Measurements from ENCODE around the gene DDX41.

DDX41 gene

DNA sequence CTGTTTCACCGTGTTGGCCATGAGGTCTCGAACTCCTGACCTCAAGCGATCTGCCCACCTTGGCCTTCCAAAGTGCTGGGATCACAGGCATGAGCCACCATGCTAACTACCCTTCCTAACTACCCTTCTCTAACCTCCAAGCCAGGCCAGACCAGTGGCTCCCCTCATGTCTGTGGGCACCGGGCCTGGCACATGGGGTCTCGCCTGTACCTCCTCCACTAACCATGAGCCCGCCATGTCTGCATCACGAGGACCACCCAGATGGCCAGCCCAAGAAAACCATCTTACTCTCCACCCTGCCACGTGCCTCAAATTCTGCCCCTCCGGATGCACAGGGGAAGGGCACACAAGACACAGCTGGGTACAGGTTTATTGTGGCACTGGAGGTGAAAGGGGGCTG lies 33.7 kb downstream of the DDX41 start:
- DNase-seq, result no peak

DNA sequence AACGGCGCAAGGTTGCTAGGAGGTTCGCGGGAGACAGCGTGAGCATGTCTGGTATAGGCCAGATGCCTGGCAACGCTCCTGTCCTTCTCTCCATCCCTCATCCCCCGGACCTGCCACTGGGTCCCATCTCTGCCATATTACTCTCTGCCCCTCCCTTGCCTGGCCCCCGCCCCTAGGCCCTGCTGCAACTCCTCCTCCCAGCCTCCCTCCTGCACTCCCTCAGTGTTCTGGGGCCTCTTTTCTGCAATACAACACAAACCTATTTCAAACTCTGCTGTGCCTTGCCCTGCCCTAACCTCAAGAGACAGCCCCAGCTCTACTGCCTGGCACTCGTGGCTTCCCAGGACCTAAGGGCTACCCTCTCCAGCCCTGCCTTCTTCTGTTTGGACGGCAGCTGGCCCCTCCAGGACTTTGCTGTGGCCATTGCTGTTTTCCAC lies 34.4 kb downstream of the DDX41 start:
- DNase-seq, result no peak

DNA sequence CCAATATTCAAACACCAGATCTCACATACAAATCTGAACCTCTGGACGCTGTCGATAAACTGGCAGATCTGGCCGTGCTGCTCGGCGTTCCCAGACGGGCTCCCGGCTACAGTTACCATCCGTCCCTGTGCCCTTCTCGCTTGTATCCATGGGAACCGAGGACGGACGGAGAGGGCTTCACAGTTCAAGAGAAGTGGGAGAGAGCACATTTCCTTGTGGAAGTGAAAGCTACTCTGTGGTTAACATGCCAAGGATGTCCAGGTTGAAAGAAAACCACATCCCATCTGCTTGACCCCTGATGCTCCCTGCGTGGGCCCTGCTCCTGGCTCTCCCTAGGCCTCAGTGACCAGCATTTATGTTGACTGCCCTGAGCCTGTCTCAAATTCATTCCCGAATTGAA lies 37.0 kb downstream of the DDX41 start:
- no peak for DNase-seq

DNA sequence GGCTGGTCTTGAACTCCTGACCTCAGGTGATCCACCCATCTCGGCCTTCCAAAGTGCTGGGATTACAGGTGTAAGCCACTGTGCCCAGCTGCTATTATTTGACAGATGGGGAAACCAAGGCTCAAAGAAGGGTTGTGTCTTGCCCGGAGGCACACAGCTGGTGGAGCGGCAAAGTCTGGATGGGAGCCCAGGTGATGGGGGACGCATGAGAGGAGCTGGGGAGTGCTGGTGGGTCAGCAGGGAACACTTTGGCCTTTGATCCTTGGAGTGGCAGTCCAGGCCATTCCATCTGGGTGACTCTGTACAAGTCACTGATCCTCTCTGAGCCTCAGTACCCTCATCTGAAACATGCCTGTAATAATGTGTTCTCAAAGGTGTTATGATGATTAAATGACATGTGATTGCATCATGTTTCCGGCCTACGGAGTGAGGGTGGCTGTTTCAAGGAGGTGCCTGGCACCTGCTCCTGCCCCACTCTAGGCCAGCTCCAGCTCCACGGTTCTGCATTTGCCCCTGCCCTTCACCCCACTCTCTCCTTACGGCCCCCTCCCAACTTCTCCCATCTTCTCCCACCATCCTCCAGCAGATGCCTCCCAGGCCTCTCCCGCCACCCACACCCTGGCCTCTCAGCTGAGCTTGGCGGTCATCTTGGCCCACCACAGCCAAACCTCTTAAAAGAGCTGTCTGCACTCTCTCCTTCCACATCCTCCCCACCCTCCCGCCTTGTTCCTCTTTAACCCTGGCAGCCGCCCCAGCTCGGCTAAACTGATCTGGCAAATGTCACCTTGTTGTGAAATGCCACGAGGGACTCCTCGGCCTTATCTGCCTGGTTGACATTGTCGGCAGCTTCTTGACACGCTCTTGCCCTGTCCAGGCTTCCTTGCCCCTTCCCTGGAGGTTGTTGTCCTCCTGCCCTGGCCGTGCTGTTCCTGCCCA lies 37.8 kb downstream of the DDX41 start:
- DNase-seq, result peak in 1 of 2 donors; percentile 59

DNA sequence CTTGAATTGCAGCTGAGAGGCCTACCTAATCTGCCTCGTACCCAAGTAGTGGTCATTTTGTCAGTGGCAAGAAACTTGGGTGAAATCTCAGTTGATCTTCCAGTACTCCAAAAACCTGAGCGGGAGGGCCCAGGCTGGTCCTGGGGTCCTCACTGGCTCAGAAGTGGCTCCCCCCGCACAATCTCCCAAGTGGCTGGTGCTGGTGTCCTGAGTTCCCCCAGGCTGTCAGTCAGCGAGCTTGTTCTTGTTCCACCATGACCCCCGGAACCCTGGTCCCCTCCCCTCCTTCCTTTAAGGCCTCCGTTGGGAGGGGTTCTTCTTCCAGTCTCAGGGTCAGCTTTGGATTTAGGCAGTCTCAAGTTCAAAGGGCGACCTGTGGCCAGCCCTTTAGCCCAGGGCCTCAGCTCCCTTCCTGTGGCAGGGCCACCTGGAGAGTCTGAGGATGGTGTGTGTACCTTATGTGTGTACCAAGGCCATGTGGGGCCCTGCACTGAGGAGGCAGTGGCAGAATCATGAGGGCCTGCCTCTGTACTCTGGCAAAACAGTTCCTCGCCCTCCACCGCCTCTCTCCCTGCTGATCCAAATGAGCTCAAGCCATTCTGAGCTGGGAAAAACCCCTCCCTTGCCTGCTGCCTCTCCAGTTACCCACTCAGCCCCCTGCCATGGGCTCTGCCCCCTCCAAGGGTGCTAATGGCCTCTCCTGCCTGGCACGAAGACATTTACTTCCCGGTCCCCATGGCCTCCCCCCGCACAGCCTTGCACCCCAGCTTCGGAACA lies 38.9 kb downstream of the DDX41 start:
- DNase-seq, result no peak

DNA sequence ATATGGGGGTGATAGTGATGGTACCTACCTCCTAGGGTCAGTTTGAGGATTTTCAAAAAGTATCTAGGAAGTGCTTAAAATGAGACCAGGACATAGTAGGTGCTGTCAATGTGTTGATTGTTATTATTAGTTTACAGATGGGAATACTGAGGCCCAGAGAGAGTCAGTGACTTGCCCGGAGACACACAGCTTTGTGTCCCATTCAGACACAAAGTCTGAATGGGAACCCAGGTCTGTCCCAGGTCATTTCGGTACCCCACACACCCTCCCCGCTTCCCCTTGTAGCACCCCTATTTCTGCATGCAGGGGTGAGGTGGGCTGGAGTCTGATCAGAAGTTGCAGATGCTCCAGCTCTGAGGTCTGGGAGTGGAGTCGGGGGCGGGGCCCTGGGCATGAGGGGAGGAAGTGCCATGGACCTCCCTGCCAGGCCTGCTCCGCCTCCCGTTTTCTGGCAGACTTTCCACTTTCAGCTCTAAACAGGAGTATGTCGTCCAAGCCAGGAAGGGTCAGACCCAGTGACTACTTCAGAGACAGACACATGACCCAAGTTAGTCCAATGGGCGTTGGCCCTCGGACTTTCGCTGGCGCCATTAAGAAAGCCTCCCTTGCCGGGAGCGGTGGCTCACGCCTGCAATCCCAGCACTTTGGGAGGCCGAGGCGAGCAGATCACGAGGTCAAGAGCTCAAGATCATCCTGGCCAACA lies 40.1 kb downstream of the DDX41 start:
- no peak for DNase-seq

DNA sequence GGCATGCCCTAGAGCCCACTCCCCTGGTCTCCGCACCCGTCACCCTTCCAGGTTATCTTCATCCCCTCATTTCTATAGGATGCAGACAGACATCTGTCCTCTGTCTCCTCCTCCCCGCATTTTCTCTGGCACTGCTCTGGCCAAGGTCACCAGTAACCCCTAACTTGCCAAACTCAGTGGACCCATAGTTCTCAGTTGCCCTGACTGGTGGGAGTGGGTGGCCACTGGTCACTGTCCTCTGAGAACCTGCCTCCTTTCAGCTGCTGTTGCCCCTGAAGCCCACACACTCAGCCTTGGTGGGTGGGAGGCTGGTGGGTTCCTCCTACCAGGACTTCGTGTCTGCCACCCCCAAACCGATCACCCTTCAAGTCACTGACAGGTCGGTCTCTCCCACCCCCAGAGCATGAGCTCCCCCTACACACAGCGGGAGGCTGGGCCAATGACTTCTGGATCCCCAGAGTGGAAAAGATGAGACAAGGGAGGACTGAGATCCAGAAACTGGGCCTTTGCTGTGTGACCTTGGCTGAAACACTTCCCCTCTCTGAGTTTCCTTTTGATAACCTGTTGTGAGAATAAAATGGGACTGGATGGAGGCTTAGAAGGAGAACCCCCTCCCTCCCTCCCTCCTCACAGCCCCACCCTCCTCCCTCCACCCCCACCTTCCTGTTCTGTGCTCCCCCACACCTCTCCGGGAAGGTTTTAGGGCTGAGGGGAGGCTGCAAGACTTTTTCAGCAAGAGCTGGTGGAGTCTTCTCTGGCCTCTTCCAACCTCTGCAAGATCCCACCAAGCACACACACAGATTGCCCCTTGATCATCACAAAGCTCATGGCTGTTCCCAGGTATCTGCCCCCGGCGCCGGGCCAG lies 41.0 kb downstream of the DDX41 start:
- no peak for DNase-seq

DNA sequence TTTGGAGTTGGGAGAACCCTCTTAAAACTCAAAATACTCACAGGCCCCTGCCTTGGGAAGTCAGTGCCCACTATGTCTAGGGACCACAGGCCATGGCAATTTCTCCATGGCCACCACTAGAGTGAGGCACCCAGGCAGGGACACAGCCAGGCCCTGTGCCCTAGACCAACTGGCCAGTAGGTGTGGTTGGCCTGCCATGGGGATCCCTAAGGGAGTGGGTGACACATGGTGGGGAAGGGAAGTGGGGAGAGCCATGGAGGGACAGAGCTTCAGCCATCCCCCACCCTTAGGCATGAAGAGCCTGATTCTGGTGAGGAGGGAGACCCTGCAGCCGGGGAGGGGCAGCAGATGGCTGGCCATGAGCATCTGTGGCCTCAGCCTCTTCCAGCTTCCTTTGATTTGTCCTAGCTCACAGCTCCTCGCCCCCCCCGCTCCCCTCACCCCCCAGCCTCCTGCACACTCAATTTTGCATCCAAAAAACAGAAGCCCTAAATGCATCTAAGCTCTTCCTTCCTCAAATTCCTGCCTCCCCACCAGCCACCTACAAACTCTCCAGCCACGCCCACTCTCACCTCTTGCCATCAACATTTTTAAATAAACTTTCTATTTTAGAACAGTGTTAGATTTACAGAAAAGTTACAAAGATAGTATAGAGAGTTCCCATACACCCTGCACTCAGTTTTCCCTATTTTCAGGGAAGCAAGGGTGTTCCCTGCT lies 41.8 kb downstream of the DDX41 start:
- DNase-seq, result no peak

DNA sequence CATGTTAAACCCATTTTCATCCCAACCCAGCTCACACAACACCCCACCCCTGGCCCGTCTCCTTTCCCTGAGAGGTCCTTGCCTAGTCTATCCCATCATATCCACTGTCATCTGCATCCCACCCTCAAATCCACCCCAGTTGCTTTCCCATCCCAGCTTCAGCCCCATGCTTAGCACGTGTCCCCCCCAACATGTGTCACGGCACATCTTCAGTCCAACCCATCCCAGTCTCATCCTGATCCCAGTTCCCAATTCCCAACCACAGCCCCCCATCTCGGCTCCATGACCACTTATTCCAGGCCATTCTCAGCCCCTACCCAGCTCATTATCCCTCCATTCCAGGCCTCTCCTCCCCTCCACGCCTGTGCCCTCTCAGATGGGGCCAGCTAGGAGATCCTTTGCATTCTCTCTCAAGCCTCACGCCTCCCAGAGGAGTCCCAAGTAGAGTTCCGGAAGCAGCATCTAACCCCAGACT lies 42.7 kb downstream of the DDX41 start:
- no peak for DNase-seq

DNA sequence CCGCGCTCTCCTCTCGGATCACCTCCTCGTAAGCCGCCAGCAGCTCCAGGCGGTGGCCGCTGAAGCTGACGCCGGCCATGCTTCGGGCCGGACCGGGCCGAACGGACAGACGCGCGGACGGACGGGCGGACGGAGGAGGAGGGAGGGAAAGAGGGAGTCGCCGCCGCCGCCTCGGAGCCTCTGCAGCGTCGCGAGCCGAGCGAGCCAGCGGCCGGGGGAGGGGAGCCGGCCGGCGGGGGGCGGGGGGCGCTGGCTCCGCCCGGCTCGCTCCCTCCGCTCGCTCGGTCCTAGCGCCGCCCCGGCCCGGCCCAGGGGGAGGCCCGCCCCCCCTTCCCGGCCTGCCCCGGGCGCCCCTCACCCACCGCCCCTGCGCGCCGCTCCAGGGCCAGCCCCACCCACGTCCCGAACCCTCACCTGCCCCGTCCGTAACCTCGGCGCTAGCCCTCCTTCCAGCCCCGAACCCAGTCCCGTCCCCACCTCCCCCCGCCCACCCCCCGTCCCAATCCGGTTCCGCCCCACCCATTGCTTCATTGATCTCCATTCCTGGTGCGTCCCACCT lies 43.2 kb downstream of the DDX41 start, which contains the start of gene DBN1:
DBN1 (minus strand) TSS at position 192 of the 559 bp plus-strand sequence; CDS start at position 79, 113 bp downstream.
- DNase-seq, result no peak

DNA sequence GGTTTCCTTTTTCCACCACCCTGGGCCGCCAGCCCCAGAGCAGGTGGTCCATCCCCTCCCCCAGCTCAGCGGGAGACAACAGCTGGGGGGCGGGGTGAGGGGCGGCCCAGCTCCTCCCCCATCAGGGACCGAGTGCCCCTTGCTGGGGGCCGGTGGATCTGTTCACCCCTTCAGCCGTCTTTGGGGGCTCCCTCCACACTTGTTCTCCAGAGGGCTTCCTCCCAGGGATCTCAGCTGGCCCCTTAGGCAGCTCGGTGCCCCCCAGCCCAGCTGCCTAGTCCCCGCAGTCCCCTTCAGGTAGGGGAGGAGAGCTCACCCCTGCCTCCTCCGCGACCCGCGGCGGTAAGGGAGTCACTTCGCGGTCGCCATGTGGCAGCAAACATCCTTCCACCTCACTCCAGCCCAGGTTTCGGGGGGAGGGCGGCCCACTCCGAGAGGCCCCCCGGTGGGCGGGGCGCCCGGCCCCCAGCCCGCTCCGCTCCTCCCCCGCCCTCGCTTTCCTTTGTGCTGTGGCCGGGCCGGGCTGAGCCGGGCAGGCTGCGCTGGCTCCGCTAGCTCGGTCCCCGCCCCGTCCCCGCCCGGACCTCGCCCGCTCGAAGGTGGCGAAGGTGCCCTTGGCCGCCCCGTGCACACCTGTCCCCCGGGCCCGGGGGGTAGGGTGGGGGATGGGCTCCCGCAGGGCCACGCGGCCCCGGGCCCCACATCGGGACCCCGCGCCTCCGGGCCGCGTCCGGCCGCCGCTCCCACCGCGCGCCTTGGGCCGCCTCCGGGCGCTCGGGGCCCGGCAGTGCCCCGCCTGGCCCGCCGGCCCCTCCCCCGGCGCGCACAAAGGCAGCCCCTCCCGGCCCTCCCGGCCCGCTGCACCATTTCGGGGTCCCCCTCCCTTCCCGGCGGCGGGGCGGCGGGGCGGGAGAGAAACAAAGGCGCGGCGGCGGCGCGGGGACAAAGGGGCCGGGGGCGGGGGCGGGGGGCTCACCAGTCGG lies 44.0 kb downstream of the DDX41 start:
- peak; percentile 64 to 67 for DNase-seq

DNA sequence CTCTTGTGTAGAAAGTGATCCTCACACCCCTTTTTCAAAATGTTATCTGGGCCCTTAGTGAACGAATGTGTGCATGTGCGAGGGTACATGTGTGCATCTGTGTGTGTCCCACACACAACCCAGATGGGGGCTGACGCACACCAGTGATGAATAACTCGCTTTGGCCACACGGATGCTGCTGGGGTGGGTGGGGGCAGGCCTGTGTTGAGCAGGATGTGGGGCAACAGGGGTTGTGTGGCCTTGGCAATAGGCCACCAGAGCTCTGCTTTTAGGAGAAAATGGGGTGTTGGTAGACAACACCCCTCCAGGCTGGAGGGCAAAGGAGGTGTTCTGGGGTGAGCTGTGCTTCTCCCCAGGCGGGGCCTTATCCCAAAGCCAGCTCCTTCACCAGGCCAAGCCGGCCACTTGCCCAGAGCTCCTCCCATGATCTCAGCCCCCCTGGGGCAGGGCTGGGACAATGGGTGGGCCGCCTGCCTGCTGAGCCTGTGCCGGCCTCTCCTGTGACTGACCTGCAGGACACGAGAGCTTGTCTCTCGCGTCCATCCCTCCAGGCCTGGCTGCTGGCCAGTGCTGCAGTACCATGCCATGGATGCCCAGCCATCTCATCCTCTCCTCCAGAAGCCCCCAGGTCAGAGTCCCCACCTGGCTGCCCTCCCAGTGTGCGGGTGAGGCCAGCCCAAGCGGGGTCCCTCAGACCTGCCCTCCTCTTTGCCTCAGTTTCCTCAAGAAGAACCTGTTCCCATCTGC lies 45.0 kb downstream of the DDX41 start:
- peak in 1 of 2 donors; percentile 43 for DNase-seq

DNA sequence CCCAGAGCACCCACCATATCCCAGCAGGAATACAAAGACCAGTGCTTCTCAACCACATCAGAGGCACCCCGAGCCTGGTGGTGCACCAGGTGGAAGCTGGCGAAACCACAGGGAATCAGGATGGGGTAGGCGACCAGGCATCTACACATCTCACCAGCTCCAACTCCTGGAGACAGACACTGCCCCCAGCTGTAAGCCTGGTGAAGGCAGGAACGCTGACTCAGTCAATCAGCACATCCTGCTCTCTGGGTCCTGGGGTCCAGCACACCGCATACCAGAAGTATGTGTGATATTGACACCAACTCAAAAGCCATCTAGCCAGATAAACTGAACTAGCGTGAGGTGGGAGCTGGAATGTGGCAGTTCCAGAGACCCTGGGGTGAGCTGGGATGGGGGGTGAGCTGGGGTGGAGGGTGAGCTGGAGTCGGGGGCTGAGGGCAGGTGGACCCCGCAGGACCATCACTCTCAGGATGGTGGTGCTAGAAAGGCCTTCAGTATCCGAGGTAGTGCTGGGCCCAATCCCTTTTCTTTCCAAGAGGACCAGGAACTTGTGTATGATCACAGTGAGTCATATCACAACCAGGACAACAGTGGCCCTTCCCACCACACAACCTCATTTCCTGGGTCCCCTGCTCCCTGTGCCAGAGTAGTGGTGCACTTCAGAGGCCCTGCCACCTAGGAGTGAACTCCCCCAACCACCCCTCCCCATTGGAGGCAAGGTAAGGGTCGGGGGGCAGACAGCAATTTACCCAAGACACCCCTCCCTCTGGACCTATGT lies 45.8 kb downstream of the DDX41 start:
- DNase-seq, result no peak

DNA sequence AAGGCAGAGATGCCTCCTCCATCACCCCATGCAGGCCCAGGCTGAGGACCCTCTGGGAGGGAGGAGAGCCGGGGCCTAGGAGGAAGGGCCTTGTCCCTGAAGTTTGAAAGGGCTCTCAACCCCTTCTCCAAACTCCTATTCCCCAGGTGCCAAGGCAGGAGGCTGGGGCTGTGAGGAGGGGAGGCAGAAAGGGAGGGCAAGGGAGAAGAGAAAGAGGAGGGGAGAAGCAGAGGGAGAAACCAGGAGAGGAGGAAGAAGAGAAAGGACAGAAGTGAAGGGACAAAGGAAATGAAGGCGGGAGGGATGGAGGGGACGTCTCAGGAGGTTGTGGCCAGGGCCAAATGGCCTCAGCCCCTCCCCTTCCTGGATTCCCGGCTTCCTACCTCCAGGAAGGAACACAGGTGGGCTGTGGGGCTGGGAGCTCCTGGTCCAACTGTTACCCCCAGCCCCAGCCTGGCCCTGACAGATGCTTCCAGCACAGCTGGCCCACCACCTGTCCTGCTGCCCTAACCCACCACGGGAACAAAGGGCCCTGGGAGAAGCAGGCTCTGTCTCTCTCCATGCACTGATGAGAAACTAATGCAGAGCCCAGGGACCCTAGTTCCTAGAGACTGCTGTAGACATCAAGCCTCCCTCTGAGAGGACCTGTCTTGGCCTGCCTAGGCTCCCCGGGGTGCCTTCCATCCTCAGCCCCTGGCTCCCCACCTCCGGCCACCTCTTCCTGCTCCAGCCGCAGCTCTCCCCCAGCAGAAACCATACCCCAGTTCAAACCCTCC lies 46.8 kb downstream of the DDX41 start:
- no peak for DNase-seq

DNA sequence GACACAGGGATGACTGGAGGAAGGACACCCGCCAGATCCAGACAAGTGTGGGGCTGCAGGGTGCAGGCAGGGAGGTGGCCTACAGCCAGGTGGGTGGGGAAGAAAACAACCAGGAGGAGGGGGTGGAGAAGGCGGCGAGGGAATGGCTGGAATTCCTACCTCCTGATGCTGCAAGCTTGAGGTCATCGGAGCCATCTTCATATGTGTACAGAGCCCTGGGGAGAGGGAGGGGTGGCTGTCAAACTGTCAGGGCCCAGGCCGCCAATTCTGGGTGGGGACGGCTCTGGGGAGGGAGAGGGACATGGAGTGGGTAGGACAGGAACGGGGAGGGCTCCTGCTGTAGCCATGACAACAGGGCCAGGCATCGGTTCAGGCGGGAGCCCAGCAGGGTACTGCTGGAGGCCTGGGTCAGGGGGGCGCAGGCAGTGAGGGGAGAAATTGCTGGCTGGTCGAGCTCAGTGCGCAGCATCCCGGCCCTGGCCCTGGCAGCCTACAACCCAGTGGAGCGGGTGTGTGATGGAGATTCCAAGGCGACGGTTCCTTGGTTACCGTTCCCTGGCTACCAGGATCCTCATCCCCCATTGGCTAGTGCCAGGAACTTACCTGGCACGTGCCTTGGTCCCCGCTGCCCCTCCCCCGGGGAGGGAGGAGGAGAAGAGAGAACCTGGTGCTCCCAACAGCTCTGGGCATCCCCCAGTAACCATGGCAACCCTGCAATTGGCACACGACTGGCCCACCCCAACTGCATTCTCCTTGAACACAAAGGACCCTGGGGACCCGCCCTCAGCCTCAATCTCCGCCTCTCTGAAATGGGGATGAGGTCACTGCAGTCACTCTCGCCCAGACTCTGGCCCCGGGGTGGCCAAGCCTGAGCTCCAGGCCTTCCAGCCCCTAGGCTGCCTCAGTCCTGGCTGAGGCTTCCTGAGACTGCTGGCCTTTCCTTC lies 47.8 kb downstream of the DDX41 start:
- DNase-seq, result no peak

DNA sequence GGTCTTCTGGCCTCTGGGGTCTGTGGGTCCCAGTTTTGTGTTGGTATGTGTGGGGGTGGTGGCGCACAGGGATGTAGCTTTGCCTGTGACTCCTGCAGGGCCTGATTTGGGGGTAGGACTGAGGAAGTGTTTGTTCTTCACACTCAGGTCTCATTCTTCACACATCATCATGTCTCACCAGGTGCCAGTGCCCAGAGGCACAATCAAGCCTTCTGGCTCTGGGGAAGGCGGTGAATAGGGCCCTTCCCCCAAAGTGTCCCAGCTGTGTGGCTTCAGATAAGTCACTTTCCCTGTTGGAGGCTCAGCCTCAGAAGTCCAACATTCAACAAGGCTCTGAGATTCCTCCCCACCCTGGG lies 48.5 kb downstream of the DDX41 start:
- no peak for DNase-seq

Data from CD4-positive, alpha-beta T cell treated with Interleukin-1 beta for 1 hour (primary cell).